ENCODE results near the gene JSRP1.

The JSRP1 gene

GRCh38 chr19:2254064-2254872 lies 1.9 kb downstream of the JSRP1 start:
- Histone ChIP-seq H3K4me1 (ENCODE audit: control insufficient read depth, low read depth, low read length) (no peaks in the 10 kb centered on the region), H3K36me3 (ENCODE audit: control insufficient read depth, low read depth, low read length) (no peaks in the 10 kb centered on the region), H3K9ac (ENCODE audit: low read length) (no peak overlapping the region), H3K27ac (ENCODE audit: low read length) (no peak overlapping the region), H3K9me3 (ENCODE audit: control insufficient read depth, low read depth, low read length) (no peaks in the 10 kb centered on the region), H3K4me3 (ENCODE audit: low read length) (peak overlapping the region; percentile 64), H3K27me3 (ENCODE audit: control insufficient read depth, insufficient read depth, low read length) (peaks cover 25% of the 10 kb centered on the region)

DNA sequence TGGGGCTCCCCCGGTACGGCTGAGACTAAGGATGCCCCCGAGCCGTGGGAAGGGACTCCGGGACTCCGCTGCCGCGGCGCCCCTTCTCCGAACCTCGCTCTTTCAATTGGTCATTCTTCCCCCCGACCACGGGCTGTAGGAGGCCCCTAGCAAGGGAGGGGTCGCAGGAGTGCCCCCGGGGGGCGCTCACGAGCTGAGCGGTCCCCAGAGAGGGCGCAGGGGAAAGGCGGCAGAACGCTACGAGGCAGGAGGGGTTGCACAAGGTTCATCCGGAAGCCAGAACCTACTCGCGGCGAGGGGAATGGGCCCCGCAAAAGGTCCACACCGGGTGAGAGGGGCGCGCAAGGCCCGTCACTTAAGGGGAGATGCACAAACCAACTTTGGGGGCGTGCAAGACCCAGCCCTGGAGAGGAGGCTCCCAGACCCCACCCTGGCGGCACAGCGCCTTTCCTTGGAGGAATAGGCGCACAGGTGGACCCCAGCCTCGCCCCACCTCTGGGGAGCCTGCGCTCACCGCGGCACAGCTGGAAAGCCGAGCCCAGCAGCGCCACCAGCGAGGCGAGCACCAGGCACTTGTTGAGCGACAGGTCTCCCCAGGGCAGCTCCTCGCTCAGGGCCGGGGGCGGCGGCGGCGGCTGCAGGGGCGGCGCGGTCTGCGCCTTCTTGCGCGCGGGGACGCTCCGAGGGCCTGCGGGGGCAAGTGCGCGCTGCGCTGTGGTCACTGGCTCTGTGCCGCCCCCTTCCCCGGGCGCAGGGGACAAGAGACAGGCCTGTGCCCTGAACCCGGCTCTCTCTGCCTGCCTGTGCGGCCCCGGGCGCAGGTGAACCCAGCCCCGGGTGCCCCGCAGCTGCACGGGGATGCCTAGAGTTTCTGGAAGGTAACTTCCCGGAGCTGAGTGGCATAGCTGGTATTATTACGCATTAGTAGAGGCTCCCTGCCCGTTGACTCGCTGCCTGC lies 2.8 kb downstream of the JSRP1 start:
- Histone ChIP-seq H3K36me3 (ENCODE audit: control insufficient read depth, low read depth, low read length) (no peaks in the 10 kb centered on the region), H3K4me1 (ENCODE audit: control insufficient read depth, low read depth, low read length) (no peaks in the 10 kb centered on the region), H3K27ac (ENCODE audit: low read length) (no peak overlapping the region), H3K4me3 (ENCODE audit: low read length) (peak overlapping the region; percentile 64), H3K9me3 (ENCODE audit: control insufficient read depth, low read depth, low read length) (no peaks in the 10 kb centered on the region), H3K9ac (ENCODE audit: low read length) (no peak overlapping the region), H3K27me3 (ENCODE audit: control insufficient read depth, insufficient read depth, low read length) (peaks cover 25% of the 10 kb centered on the region)

DNA sequence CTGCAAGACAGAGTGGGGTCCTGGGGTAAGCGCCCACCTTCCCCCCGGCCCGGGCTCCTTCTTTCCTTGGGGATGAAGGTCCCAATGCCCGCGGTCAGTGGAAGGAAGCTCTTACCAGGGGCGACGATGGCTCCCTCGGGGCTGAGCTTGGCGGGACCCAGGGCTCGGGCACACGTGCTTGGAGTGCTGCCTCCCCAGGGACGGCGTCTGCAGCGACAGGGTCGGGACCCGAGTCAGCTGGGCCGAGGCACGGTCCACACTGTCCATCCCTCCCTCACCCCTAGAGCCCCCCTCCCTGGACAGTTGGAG lies 3.5 kb downstream of the JSRP1 start:
- Histone ChIP-seq H3K9me3 (ENCODE audit: control insufficient read depth, low read depth, low read length) (no peaks in the 10 kb centered on the region), H3K27me3 (ENCODE audit: control insufficient read depth, insufficient read depth, low read length) (peaks cover 25% of the 10 kb centered on the region), H3K4me1 (ENCODE audit: control insufficient read depth, low read depth, low read length) (no peaks in the 10 kb centered on the region), H3K9ac (ENCODE audit: low read length) (no peak overlapping the region), H3K27ac (ENCODE audit: low read length) (no peak overlapping the region), H3K4me3 (ENCODE audit: low read length) (peak overlapping the region; percentile 64), H3K36me3 (ENCODE audit: control insufficient read depth, low read depth, low read length) (no peaks in the 10 kb centered on the region)

GRCh38 chr19:2252055-2252796 lies 4.0 kb downstream of the JSRP1 start:
- no peak overlapping the region for H3K4me3 ChIP-seq (ENCODE audit: low read length)
- peaks cover 2% of the 10 kb centered on the region for H3K36me3 ChIP-seq (ENCODE audit: control insufficient read depth, low read depth, low read length)
- H3K27me3 ChIP-seq (ENCODE audit: control insufficient read depth, insufficient read depth, low read length): peaks cover 25% of the 10 kb centered on the region
- no peak overlapping the region for H3K27ac ChIP-seq (ENCODE audit: low read length)
- no peak overlapping the region for H3K9ac ChIP-seq (ENCODE audit: low read length)
- H3K9me3 ChIP-seq (ENCODE audit: control insufficient read depth, low read depth, low read length): no peaks in the 10 kb centered on the region
- no peaks in the 10 kb centered on the region for H3K4me1 ChIP-seq (ENCODE audit: control insufficient read depth, low read depth, low read length)

DNA sequence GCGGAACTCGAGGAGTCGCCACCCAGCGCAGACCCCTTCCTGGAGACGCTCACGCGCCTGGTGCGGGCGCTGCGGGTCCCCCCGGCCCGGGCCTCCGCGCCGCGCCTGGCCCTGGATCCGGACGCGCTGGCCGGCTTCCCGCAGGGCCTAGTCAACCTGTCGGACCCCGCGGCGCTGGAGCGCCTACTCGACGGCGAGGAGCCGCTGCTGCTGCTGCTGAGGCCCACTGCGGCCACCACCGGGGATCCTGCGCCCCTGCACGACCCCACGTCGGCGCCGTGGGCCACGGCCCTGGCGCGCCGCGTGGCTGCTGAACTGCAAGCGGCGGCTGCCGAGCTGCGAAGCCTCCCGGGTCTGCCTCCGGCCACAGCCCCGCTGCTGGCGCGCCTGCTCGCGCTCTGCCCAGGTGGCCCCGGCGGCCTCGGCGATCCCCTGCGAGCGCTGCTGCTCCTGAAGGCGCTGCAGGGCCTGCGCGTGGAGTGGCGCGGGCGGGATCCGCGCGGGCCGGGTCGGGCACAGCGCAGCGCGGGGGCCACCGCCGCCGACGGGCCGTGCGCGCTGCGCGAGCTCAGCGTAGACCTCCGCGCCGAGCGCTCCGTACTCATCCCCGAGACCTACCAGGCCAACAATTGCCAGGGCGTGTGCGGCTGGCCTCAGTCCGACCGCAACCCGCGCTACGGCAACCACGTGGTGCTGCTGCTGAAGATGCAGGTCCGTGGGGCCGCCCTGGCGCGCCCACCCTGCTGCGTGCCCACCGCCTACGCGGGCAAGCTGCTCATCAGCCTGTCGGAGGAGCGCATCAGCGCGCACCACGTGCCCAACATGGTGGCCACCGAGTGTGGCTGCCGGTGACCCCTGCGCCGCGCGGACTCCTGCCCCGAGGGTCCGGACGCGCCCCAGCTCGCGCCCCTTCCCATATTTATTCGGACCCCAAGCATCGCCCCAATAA lies 4.8 kb downstream of the JSRP1 start:
- Histone ChIP-seq H3K27me3 (ENCODE audit: control insufficient read depth, insufficient read depth, low read length) (peaks cover 25% of the 10 kb centered on the region), H3K36me3 (ENCODE audit: control insufficient read depth, low read depth, low read length) (peaks cover 10% of the 10 kb centered on the region), H3K4me1 (ENCODE audit: control insufficient read depth, low read depth, low read length) (no peaks in the 10 kb centered on the region), H3K9me3 (ENCODE audit: control insufficient read depth, low read depth, low read length) (no peaks in the 10 kb centered on the region), H3K27ac (ENCODE audit: low read length) (no peak overlapping the region), H3K4me3 (ENCODE audit: low read length) (no peak overlapping the region), H3K9ac (ENCODE audit: low read length) (no peak overlapping the region)

DNA sequence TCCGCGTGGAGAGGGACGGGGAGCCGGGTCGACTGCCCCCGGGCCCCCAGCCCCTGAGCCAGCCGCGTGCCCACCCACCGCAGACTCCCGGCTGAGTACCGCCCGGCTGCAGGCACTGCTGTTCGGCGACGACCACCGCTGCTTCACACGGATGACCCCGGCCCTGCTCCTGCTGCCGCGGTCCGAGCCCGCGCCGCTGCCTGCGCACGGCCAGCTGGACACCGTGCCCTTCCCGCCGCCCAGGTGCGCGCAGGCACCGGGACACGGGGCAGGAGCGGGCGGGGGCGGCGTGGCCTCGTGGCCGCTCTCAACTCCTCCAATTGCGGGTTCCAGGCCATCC lies 5.5 kb downstream of the JSRP1 start:
- H3K27me3 ChIP-seq (ENCODE audit: control insufficient read depth, insufficient read depth, low read length): peaks cover 25% of the 10 kb centered on the region
- no peak overlapping the region for H3K9ac ChIP-seq (ENCODE audit: low read length)
- no peaks in the 10 kb centered on the region for H3K4me1 ChIP-seq (ENCODE audit: control insufficient read depth, low read depth, low read length)
- H3K36me3 ChIP-seq (ENCODE audit: control insufficient read depth, low read depth, low read length): peaks cover 17% of the 10 kb centered on the region
- H3K27ac ChIP-seq (ENCODE audit: low read length): no peak overlapping the region
- no peaks in the 10 kb centered on the region for H3K9me3 ChIP-seq (ENCODE audit: control insufficient read depth, low read depth, low read length)
- no peak overlapping the region for H3K4me3 ChIP-seq (ENCODE audit: low read length)

DNA sequence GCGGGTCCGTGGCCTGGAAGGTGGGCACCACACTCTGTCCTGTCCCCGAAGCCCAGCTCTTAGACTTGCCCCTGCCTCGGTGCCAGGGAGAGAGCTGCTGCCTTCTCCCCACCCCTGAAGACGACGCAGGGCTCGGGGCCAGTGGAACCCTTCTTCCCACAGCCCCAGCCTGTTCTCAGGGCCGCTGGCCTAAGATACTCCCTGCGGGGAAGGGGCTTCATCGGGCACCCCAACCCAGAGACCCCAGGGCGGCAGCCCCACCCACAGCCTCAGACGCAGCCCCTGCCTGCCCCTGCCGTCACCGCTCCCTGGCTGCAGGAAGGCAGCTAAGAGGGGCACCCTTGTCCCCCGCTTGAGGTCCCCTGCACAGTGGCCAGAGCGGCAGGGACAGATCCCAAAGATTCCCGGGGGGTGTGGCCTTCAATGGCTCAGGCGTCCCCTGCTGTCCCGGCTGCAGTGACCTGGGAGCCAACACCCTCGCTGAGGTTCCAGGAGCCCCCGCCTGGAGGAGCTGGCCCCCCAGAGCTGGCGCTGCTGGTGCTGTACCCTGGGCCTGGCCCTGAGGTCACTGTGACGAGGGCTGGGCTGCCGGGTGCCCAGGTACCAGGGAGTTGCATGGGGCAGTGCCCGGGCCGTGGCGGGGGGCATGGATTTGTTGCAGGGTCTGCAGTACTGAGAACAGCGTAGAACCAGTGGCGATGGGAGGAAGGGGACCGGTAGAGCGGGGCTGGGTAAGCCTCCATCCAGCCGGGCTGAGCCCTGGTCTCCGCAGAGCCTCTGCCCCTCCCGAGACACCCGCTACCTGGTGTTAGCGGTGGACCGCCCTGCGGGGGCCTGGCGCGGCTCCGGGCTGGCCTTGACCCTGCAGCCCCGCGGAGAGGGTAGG lies 6.1 kb downstream of the JSRP1 start:
- H3K4me1 ChIP-seq (ENCODE audit: control insufficient read depth, low read depth, low read length): no peaks in the 10 kb centered on the region
- H3K36me3 ChIP-seq (ENCODE audit: control insufficient read depth, low read depth, low read length): peaks cover 23% of the 10 kb centered on the region
- no peak overlapping the region for H3K27ac ChIP-seq (ENCODE audit: low read length)
- no peak overlapping the region for H3K9ac ChIP-seq (ENCODE audit: low read length)
- H3K4me3 ChIP-seq (ENCODE audit: low read length): no peak overlapping the region
- no peaks in the 10 kb centered on the region for H3K9me3 ChIP-seq (ENCODE audit: control insufficient read depth, low read depth, low read length)
- H3K27me3 ChIP-seq (ENCODE audit: control insufficient read depth, insufficient read depth, low read length): peaks cover 25% of the 10 kb centered on the region

- peaks cover 32% of the 10 kb centered on the region for H3K36me3 ChIP-seq (ENCODE audit: control insufficient read depth, low read depth, low read length)
These were observed 7.0 kb downstream of the JSRP1 start, which contains the start of gene AMH for GRCh38 chr19:2249010-2249866. Gene AMH (plus strand): TSS chr19:2249323. CDS start chr19:2249333, 10 bp downstream.

GRCh38 chr19:2248136-2249009 lies 7.8 kb downstream of the JSRP1 start:
- Histone ChIP-seq H3K27me3 (ENCODE audit: control insufficient read depth, insufficient read depth, low read length) (peaks cover 15% of the 10 kb centered on the region), H3K36me3 (ENCODE audit: control insufficient read depth, low read depth, low read length) (peaks cover 41% of the 10 kb centered on the region), H3K9me3 (ENCODE audit: control insufficient read depth, low read depth, low read length) (no peaks in the 10 kb centered on the region), H3K27ac (ENCODE audit: low read length) (no peak overlapping the region), H3K4me1 (ENCODE audit: control insufficient read depth, low read depth, low read length) (no peaks in the 10 kb centered on the region), H3K9ac (ENCODE audit: low read length) (no peak overlapping the region), H3K4me3 (ENCODE audit: low read length) (no peak overlapping the region)

More at GRCh38 chr19:2249010-2249866, 7.0 kb downstream of the JSRP1 start, which contains the start of gene AMH:
- H3K27me3 ChIP-seq (ENCODE audit: control insufficient read depth, insufficient read depth, low read length): peaks cover 24% of the 10 kb centered on the region
- H3K9ac ChIP-seq (ENCODE audit: low read length): no peak within 1 kb of the TSS
- H3K27ac ChIP-seq (ENCODE audit: low read length): no peak within 1 kb of the TSS
- no peak within 1 kb of the TSS for H3K4me3 ChIP-seq (ENCODE audit: low read length)
- no peaks in the 10 kb centered on the region for H3K4me1 ChIP-seq (ENCODE audit: control insufficient read depth, low read depth, low read length)
- H3K9me3 ChIP-seq (ENCODE audit: control insufficient read depth, low read depth, low read length): no peaks in the 10 kb centered on the region
